D341Med (cell line): ENCODE results near the gene ISLR.

ENCODE experiments used
- DNase-seq: peaks from one replicate; pipeline ENCODE4 v3.0.0; 2012; ENCODE audit warnings: low spot score

Gene ISLR

DNA sequence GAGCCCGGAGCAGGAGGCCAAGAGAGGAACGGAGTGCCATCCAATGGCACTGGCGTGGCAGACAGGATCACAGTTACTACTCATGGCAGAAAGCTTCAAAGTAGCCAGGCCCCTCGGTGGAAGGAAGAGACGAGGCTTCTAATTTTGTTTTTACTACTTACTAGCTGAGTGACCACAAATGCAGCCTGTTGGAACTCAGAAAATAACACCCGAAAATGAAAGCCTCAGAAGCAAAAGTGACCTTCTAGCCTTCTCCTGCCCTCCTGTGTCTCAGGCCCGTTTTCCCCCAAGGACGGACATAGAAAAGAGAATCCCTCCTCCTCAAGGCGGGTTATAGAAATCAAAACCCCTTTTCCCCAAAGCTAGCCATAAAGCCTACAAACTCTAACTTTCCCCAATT is 39.0 kb downstream of the ISLR start:
- no peak for DNase-seq

DNA sequence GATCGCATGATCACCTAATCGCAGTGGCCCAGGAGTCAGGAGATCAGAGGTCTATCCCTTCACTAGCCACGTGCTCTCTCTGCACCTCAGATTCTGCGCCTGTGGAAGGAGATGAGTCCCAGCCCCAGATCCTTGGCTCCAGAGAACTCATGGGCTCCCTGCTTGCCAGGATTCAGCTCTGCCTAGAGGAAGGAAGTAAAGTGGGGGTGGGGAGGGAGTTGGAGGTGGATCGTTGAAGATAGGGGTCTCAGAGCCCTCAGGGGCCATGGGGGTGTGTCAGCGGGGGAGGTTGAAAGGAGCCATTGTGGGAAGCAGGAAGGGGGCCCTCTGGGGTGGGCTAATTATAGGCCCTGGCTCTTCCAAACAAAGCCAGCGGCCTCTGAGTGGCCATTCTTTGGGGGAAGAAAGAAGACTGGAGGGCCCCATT is 40.4 kb downstream of the ISLR start:
- no peak for DNase-seq

DNA sequence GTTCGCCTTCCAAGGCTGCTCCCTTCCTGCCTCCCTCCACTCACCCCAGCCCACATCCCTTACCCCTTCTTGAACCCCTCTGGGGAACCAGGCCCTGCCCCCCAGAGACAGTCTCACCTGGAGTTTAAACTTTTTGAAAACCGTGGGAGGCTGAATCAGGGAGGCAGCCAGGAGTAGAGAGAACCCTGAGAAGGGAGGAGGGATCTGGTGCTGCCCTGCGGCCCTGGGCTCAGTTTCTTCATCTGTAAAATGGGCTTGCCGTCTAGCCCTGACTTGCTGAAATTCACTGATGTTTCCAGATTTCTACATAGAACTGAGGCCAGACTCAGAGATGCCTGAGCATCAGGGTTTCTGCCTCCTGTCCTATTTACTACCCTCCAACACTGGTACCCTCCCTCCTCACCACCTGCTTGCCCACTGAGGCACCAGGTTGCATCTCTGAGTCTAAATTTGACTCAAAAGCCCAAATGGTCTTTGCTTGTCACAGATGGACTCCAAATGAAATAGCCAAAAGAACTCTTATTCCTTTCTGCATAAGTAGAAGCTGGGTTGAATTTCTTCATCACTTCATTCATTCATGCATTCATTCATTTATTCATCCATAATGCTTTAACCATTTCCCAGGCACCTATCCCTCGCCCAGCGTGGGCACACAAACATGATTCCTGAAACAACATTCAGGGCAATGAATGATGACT is 41.0 kb downstream of the ISLR start:
- no peak for DNase-seq

DNA sequence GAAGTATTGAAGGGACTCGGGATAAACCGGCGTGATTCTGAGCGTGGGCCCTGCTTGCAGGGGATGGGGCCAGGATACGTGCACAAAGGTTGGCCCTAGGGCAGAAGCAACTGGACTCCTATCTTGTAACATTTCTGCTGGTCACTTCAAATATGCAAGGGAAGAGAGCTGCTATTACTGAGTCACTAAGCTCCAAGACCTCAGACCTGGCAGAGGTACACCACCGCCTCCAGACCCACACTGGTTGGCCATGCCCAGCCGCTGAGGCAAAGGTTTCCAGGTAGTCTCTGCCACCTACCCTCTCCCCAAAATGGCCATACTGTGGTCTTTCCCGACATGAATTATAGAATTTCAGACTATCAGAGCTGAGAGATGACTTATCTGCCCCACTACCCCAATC is 42.4 kb downstream of the ISLR start:
- DNase-seq = no peak

DNA sequence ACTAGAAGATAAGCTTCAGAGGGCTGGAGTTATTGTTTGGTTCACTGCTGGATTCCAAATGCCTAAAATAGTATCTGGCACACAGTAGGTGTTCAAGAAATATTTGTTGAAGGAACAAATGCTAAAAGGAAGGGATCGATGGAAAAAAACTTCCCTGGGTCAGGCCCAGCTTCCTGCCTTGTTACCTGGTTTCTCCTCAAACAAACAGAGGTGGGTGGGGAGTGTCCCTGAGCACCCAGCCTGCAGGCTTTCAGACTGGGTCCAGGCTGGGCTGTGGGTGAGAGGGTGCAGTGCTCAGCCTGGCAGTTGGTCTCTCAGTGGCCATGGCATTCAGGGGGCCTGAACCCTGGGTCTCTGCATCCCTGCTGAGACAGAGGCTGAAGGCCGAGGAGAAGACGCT is 43.4 kb downstream of the ISLR start:
- DNase-seq = no peak

DNA sequence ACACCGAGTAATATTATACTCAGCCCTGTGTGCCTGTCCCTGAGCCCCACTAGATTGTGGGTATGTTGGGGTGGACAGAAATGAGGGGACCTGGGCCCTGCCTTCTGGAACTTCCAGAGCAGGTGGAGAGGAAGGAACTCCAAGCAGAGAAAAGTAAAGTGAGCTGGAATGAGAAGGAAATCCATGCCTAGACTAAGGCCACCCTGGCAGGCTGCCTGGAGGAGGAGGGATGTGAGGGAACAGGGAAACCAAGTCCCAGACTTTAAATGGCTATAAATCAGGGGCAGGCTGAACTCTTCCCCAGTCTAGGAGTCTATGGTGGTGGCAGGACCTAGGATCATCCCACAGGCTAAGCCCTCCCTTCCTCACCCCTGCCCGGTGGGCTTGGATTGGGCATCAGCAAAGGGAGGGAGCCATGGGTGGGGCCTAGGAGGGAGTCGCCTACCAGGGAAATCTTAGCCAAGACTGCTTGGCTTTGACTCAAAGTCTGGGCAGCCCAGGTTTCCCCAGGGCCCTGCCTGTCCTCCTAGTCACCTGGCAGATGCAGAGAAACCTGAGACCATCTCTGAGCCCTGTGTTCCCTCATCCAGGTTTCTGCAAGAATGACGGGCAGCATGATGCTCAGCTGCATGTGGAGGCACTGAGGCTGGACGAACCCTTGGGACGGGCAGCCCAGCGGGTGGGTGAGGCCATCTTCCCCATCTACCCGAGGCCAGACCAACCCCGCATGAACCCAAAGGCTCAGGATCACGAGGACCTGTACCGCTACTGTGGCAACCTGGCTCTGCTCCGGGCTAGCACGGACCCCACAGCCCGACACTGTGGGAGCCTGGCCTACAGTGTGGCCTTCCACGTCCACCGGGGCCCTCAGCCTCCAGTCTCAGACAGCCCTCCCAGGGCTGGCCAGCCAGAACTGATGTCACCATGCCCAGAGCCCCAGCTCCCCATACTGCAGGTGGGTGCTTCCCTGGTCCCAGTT is 44.7 kb downstream of the ISLR start:
- no peak for DNase-seq

DNA sequence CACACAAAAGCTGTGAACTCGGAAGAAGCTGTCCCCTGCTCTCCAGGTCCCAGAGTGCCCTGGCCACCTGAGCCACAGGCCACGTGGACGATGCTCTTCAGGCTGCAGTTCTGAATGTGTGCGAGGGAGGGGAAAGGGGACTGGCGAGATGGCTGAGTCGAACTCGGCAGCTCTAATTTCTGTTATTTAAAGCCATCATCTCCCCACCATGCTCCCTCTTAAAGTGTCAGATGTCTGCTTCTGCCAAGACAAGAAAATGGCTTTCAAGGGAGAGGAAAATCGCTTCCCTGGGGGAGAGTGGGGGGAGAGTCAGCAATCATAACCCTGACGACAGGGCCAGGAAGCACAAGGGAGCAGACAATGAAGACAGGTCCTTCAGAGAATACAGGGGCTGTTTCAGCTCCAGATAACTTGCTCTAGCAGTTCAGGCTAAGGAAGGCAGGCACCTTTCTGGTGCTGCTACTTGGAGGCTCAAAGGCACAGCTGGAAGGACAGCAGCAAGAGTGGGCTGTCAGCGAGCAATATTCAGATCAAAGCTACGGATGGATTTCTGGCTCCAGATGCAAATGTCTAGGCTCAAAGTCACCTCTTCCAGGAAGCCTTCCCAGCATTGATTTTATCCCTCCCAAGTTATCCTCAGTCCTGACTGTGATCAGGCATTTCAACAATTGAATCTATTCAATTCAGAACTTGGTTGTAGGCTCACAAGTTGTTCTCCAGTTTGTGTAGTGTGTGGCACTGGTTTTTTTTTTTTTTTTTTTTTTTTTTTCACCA is 47.2 kb downstream of the ISLR start:
- DNase-seq = no peak

DNA sequence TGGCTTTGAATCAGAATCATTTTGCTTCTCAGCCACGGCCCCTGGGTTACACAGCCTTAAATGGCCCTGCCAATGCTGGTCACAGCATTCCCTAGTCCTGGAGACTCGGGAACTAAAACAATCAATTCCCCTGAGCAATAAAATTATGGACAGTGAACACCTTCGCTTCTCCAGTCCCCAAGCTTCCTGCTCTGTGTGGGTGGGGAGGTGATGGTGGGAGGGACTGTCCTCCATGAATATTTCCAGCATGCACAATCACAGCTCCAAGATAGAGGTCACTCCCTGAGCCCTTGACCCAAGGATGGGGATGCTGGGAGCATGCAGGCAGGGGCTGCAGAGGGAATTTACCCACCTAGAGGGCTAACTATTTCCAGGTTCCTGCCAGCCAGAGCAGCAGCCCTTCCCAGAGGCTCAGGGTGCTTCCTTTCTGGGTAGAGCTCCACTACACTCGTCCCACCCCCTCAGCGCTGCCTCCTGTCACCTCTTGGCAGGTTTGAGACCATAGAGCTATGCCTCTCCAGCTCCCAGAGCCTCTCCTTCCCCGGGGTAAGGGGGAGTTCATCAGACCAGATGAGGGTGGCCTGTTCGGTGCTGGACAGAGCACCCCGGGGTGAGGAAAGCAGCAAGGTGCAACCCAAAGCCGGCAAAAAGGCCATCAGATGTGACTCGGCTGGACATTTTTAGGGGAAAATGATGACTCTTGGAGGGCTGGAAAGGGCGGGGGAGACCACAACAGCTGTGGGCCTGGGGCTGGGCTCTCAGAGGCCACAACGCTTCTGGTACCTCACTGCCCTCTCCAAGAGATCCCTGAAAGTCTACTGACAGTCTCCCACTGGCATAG is 48.1 kb downstream of the ISLR start:
- no peak for DNase-seq

DNA sequence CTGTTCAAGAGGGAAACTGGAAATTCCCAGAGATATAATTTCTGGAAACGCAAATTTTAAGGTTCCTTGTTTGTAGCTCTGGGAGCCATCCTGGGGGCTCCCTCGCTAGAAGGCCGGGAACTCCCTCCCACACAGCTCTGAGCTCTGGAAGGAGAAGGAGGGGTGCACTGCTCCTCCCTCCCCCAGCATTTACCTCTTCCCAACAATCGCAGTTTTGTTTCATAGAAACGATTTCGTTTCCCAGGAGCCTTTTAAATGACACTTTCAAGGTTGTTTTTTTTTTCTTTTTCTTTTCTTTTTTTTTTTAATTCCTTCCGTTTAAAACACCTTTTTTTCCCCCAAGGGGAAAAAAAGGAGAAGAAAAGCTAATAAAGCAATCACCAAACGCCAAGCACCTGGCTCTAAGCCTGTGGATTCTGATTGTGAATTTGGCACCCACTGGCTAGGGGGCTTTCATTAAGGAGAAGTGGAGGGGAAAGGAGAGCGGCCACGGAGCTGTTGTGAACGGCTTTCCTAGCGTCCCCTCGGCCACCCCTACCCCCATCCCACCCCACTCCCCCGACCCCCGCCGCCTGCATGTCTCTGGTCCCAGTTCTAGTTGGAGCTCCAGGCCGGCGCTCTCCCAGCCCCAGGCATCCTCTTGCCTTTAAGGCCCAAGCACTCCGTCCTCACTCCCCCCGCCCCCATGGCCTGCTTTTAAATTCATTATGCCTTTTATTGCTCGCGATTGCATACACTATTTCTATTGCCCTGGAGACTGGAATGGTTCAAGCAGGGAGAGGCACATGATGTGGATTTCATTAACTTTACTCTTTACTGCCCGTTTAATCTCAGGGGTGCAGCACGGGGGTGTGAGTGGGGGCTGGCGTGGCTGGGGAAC is 49.0 kb downstream of the ISLR start:
- DNase-seq = no peak

DNA sequence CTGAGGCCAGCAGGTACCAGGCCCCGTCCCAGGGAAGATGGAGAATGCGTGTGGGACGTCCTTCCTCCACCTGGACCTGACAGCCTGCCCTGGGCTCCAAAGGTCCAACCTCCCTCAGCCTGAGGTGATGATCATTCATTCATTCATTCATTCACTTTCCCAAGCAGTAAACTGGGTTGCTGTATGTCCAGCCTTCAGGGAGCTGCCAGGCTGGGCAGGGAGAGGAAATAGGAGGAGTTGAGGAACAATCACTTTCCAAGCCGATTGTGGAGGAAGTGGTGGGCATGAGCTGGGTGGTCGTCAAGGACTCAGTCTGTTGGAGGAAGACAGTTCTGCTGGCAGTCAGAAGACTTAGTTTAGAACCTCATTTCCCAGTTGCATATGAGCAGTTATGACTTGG is 52.4 kb downstream of the ISLR start:
- no peak for DNase-seq
